H1 (cell line): Measurements from ENCODE around the gene BCAS3. TPM values are rescaled to one million over a fixed set of nuclear protein-coding genes. Genes with fewer than 3 reads are reported as not detected.

Experiments
- CTCF ChIA-PET: fragments of 300-600 bp; sonication (Branson Sonifier 250); formaldehyde crosslinking; loops from one replicate; lab custom pipeline; 2021; ENCODE audit not compliant: partially characterized antibody; lab: Charles Lee
- POLR2A ChIA-PET: fragments of 300-600 bp; sonication (Branson Sonifier 250); formaldehyde crosslinking; loops from one replicate; lab custom pipeline; 2021; ENCODE audit warnings: inconsistent platforms; ENCODE audit not compliant: partially characterized antibody; lab: Charles Lee
- DNase-seq, 2 experiments: peaks; one replicate each; pipeline versions ENCODE4 v3.0.0 to v3.0.0-alpha.2; 2010 to 2022; ENCODE audit warnings: low spot score in 2 of 2, low read depth in 1 of 2, mixed read lengths in 1 of 2
- FAIRE-seq: peaks from 2 replicates; lab custom pipeline; 2011; peaks lifted over from hg19 to GRCh38; lab: Jason Lieb, UNC
- H2AFZ ChIP-seq: 2 replicates; pipeline ENCODE4 v1.8.1; 2012; ENCODE audit warnings: low read length, inconsistent platforms
- H2AK5ac ChIP-seq: 2 replicates; pipeline ENCODE4 v1.6.1; 2013; ENCODE audit warnings: low read depth, low read length
- H2BK120ac ChIP-seq: replicated peaks from 2 replicates; pipeline ENCODE3; 2013; ENCODE audit warnings: low read depth, low read length, inconsistent platforms
- H2BK12ac ChIP-seq: 2 replicates; pipeline ENCODE4 v1.6.1; 2013; ENCODE audit warnings: low read depth, low read length
- H2BK15ac ChIP-seq: 2 replicates; pipeline ENCODE4 v1.6.1; 2013; ENCODE audit warnings: low read length
- H2BK20ac ChIP-seq: 2 replicates; pipeline ENCODE4 v1.6.1; 2013; ENCODE audit warnings: low read length
- H2BK5ac ChIP-seq: 2 replicates; pipeline ENCODE4 v1.6.1; 2013; ENCODE audit warnings: low read depth, low read length
- H3K14ac ChIP-seq: 2 replicates; pipeline ENCODE4 v1.6.1; 2013; ENCODE audit warnings: inconsistent platforms; ENCODE audit not compliant: insufficient read length
- H3K18ac ChIP-seq: 2 replicates; pipeline ENCODE4 v1.6.1; 2013; ENCODE audit warnings: low read length; ENCODE audit errors: extremely low read depth
- H3K23ac ChIP-seq: 2 replicates; pipeline ENCODE4 v1.6.1; 2013; ENCODE audit warnings: inconsistent platforms; ENCODE audit not compliant: insufficient read length
- H3K23me2 ChIP-seq: 2 replicates; pipeline ENCODE4 v1.6.1; 2013; ENCODE audit warnings: low read depth, low read length
- H3K27ac ChIP-seq: 2 replicates; pipeline ENCODE4 v1.6.1; 2011; ENCODE audit warnings: low read depth, low read length, inconsistent platforms
- H3K27me3 ChIP-seq, 4 experiments: replicated peaks in 1 of 4; 1 replicate in 1 of 4; 2 replicates in 3 of 4; pipeline versions ENCODE4 v1.6.1 to v1.8.1; 2011 to 2013; ENCODE audit warnings: low read length in 3 of 4, mild to moderate bottlenecking in 3 of 4, inconsistent platforms in 2 of 4, mixed read lengths in 2 of 4, moderate library complexity in 1 of 4; ENCODE audit not compliant: control insufficient read depth in 3 of 4, insufficient read depth in 3 of 4; ENCODE audit errors: extremely low read depth in 1 of 4
- H3K36me3 ChIP-seq, 4 experiments: 2 replicates each; pipeline versions ENCODE4 v1.6.1 to v1.8.1; 2011 to 2013; ENCODE audit warnings: mild to moderate bottlenecking in 4 of 4, low read length in 3 of 4, moderate library complexity in 2 of 4, control low read depth in 1 of 4, inconsistent platforms in 1 of 4; ENCODE audit not compliant: insufficient read depth in 4 of 4, control insufficient read depth in 2 of 4
- H3K4ac ChIP-seq: replicated peaks from 2 replicates; pipeline ENCODE3; 2013; ENCODE audit warnings: low read length, low read depth, mixed read lengths, inconsistent platforms; ENCODE audit not compliant: insufficient read length
- H3K4me1 ChIP-seq, 4 experiments: replicated peaks in 1 of 4; 1 replicate in 1 of 4; 2 replicates in 3 of 4; pipeline versions ENCODE4 v1.6.1 to v1.8.1; 2011 to 2013; ENCODE audit warnings: low read length in 3 of 4, inconsistent platforms in 2 of 4, mixed read lengths in 1 of 4; ENCODE audit not compliant: insufficient read depth in 4 of 4, control insufficient read depth in 3 of 4
- H3K4me2 ChIP-seq, 2 experiments: 2 replicates each; pipeline versions ENCODE4 v1.6.1 to v1.8.1; 2011 to 2013; ENCODE audit warnings: low read depth in 2 of 2, low read length in 2 of 2, control low read depth in 1 of 2, inconsistent platforms in 1 of 2, mild to moderate bottlenecking in 1 of 2; ENCODE audit not compliant: insufficient read depth in 1 of 2
- H3K4me3 ChIP-seq, 4 experiments: fragments of 200-600, 300-600 bp in 1 of 4; sonication (generic), shearing (Covaris generic), sonication (Bioruptor Twin) in 1 of 4; 2 replicates each; pipeline versions ENCODE4 v1.5.1 to v1.8.1; 2011 to 2016; ENCODE audit warnings: low read length in 4 of 4, low read depth in 3 of 4, control low read depth in 2 of 4, inconsistent platforms in 2 of 4, mild to moderate bottlenecking in 2 of 4, mixed read lengths in 1 of 4, moderate library complexity in 1 of 4; ENCODE audit not compliant: insufficient read depth in 2 of 4; ENCODE audit errors: extremely low read depth in 1 of 4
- H3K56ac ChIP-seq: replicated peaks from 2 replicates; pipeline ENCODE3; 2013; ENCODE audit warnings: low read depth, mild to moderate bottlenecking, mixed read lengths, low read length, inconsistent platforms; ENCODE audit not compliant: insufficient read length
- H3K79me1 ChIP-seq: 2 replicates; pipeline ENCODE4 v1.6.1; 2013; ENCODE audit warnings: low read depth, low read length, control low read depth
- H3K79me2 ChIP-seq, 2 experiments: 2 replicates each; pipeline versions ENCODE4 v1.6.1 to v1.8.1; 2012 to 2013; ENCODE audit warnings: low read length in 2 of 2, mild to moderate bottlenecking in 2 of 2, inconsistent platforms in 1 of 2; ENCODE audit not compliant: insufficient read depth in 2 of 2, control insufficient read depth in 1 of 2
- H3K9ac ChIP-seq, 4 experiments: replicated peaks in 1 of 4; 1 replicate in 1 of 4; 2 replicates in 3 of 4; pipeline versions ENCODE4 v1.6.1 to v1.8.1; 2011 to 2013; ENCODE audit warnings: low read depth in 3 of 4, low read length in 3 of 4, control low read depth in 2 of 4, mild to moderate bottlenecking in 2 of 4, moderate library complexity in 2 of 4, inconsistent platforms in 1 of 4; ENCODE audit errors: extremely low read depth in 1 of 4
- H3K9me3 ChIP-seq, 2 experiments: 2 replicates each; pipeline versions ENCODE4 v1.6.1 to v1.8.1; 2012 to 2013; ENCODE audit warnings: mild to moderate bottlenecking in 2 of 2, moderate library complexity in 2 of 2, control low read depth in 1 of 2, inconsistent platforms in 1 of 2, low read depth in 1 of 2, low read length in 1 of 2, mixed read lengths in 1 of 2; ENCODE audit not compliant: insufficient read depth in 2 of 2
- H4K20me1 ChIP-seq, 2 experiments: replicated peaks in 1 of 2; 2 replicates each; pipeline versions ENCODE3 to v1.8.1; 2011 to 2013; ENCODE audit warnings: inconsistent platforms in 2 of 2, low read length in 2 of 2, mild to moderate bottlenecking in 1 of 2; ENCODE audit not compliant: insufficient read depth in 2 of 2, control insufficient read depth in 1 of 2
- H4K5ac ChIP-seq: 2 replicates; pipeline ENCODE4 v1.6.1; 2013; ENCODE audit warnings: low read length, low read depth, mixed read lengths, inconsistent platforms; ENCODE audit not compliant: insufficient read length
- H4K8ac ChIP-seq: 2 replicates; pipeline ENCODE4 v1.8.0; 2013; ENCODE audit warnings: mild to moderate bottlenecking, moderate library complexity, low read length, inconsistent platforms; ENCODE audit not compliant: insufficient read depth; ENCODE audit errors: extremely low read depth
- H4K91ac ChIP-seq: replicated peaks from 2 replicates; pipeline ENCODE3; 2013; ENCODE audit warnings: low read length, mixed read lengths, inconsistent platforms; ENCODE audit not compliant: insufficient read length
- EGR1 ChIP-seq: IDR thresholded peaks from 2 replicates; pipeline ENCODE4 v1.6.1; 2011; ENCODE audit warnings: low read depth, low read length, borderline replicate concordance
- HDAC6 ChIP-seq: IDR thresholded peaks from one replicate; pipeline ENCODE4 v1.7.1; 2012; ENCODE audit warnings: low read depth, mild to moderate bottlenecking, inconsistent platforms, low read length, moderate library complexity
- POLR2A ChIP-seq, 2 experiments: IDR thresholded peaks; 1 replicate in 1 of 2; 2 replicates in 1 of 2; pipeline ENCODE4 v1.6.1; 2011; ENCODE audit warnings: low read depth in 2 of 2, low read length in 2 of 2, mild to moderate bottlenecking in 2 of 2; ENCODE audit errors: control extremely low read depth in 1 of 2
- TAF7 ChIP-seq: optimal IDR thresholded peaks from 2 replicates; pipeline ENCODE3; 2011; ENCODE audit warnings: low read depth, mild to moderate bottlenecking, inconsistent platforms, low read length, moderate library complexity, borderline replicate concordance
- TBP ChIP-seq: IDR thresholded peaks from 2 replicates; pipeline ENCODE4 v1.6.1; 2011; ENCODE audit warnings: low read depth, low read length, improper control_type of control experiment
- WGBS, 2 experiments: shearing (Covaris generic) in 1 of 2; methylation state at CpG; one replicate each; pipeline versions ENCODE4 v1.1.6 to v1.1.7; 2013 to 2015; ENCODE audit warnings: low lambda C conversion rate in 2 of 2, mixed read lengths in 2 of 2, inconsistent platforms in 1 of 2, low coverage in 1 of 2, missing lambda C conversion rate in 1 of 2; ENCODE audit not compliant: insufficient replicate concordance in 2 of 2, insufficient coverage in 1 of 2, insufficient read length in 1 of 2; ENCODE audit errors: extremely low coverage in 1 of 2, missing lambda C conversion rate in 1 of 2; 5-methylcytosine and 5-hydroxymethylcytosine counted together
- polyA plus RNA-seq, 7 experiments: library from polyadenylated mRNA; depleted of rRNA in 3 of 7; stranded (reverse) in 5 of 7; unstranded in 2 of 7; fragments of >200 nt in 5 of 7; fragments of 200-250 nt in 2 of 7; gene quantifications; 1 replicate in 5 of 7; 2 replicates in 1 of 7; 4 replicates in 1 of 7; pipeline versions ENCODE4 v1.2.1 to v1.2.3, GENCODE V29; 2011 to 2013; ENCODE audit warnings: missing spikeins in 2 of 7, mixed read lengths in 2 of 7
- total RNA-seq: library from RNA; stranded (reverse); fragmentation: NEBNext Ultra II Directional; extraction: Animal tissue kit (Norgen Biotek cat#: 25700); gene quantifications from 2 replicates; pipeline ENCODE4 v1.2.1, GENCODE V29; 2021

The BCAS3 gene
- total and polyA plus RNA-seq, 2 of the 8 experiments (the other 6 are each of a cell fraction or from before 2014, with no cell fraction given): 9.9 to 13.3 TPM

GRCh38 chr17:61442136-61442775 lies 764.6 kb downstream of the BCAS3 start:
- Histone ChIP-seq H3K4me1 (0 out of 7 replicates have a peak, but pooled peaks cover 0 to 3% (median 0%) of the 10 kb centered on the region in 4 experiments), H2BK15ac (no peak overlapping the region), H3K18ac (no peak overlapping the region), H3K27ac (no peak overlapping the region), H4K91ac (no peak overlapping the region), H2BK20ac (no peak overlapping the region), H3K23ac (no peak overlapping the region), H3K4me2 (no peak overlapping the region), H4K5ac (no peak overlapping the region), H3K14ac (no peak overlapping the region), H2AK5ac (no peak overlapping the region), H3K4ac (no peak overlapping the region), H2BK5ac (no peak overlapping the region), H4K8ac (no peak overlapping the region), H3K9ac (no peak overlapping the region), H3K27me3 (peaks cover 0 to 3% (median 2%) of the 10 kb centered on the region in 4 experiments; a peak in 4 of 7 replicates), H3K9me3 (no peaks in the 10 kb centered on the region), H2AFZ (no peak overlapping the region), H2BK12ac (no peak overlapping the region), H3K36me3 (no peaks in the 10 kb centered on the region), H3K23me2 (no peaks in the 10 kb centered on the region), H4K20me1 (no peaks in the 10 kb centered on the region)
- DNase-seq: peak in 1 of 2 experiments; percentile 13
- ChIA-PET POLR2A (interaction anchor here (0.7 to 1.1 kb wide), 2 partner anchors 22 to 437 kb away, joined by 3 read pairs; no protein-coding TSS in a partner anchor), CTCF (interaction anchor here (0.7 to 3.9 kb wide), 5 partner anchors 8 to 31 kb away, joined by 3 to 19 read pairs (median 5); no protein-coding TSS in a partner anchor)
- no peak for FAIRE-seq
- WGBS, 2 experiments: 79% methylated on average over 4 of the region's 4 CpGs; no CpG with 5 or more reads in 1 of the 2 experiments
- TF ChIP-seq TBP: no peak
- TF ChIP-seq EGR1: no peak
- no peak for TF ChIP-seq TAF7
- TF ChIP-seq POLR2A (IDR thresholded peaks at IDR 0.05; ENCODE audit: control extremely low read depth in 1 of 2, low read depth in 2 of 2, low read length in 2 of 2): no peak
- TF ChIP-seq HDAC6: no peak
- TF ChIP-seq, all 59 proteins: peak for 0
- no peaks in the 10 kb centered on the region for H3K79me2 ChIP-seq
- no peak overlapping the region for H2BK120ac ChIP-seq
- H3K79me1 ChIP-seq: no peaks in the 10 kb centered on the region
- H3K56ac ChIP-seq: no peak overlapping the region
- no peak overlapping the region for H3K4me3 ChIP-seq
